Measurements from ENCODE around the gene GOLGA2. TPM values are rescaled to one million over a fixed set of nuclear protein-coding genes. Genes with fewer than 3 reads are reported as not detected.

The GOLGA2 gene
- total and polyA plus RNA-seq, 12 donors, result 35.8 to 221 (median 85.6) TPM

GRCh38 chr9:128292009-128292408 lies 16.2 kb upstream of the GOLGA2 start:
- Histone ChIP-seq H3K4me3 (no peak overlapping the region), H3K27me3 (no peaks in the 10 kb centered on the region), H3K27ac (no peak overlapping the region), H3K4me1 (replicated peaks in 1 of 2) (no peaks in the 10 kb centered on the region), H3K36me3 (replicated peaks in 1 of 2) (peaks cover 0 to 4% of the 10 kb centered on the region in 2 donors), H3K9me3 (replicated peaks in 1 of 3) (no peaks in the 10 kb centered on the region)
- WGBS, 4 donors, result 96 to 100% (median 96%) methylated on average over 3 of the region's 3 CpGs
- no peak for TF ChIP-seq POLR2A (IDR thresholded peaks at IDR 0.05)
- TF ChIP-seq, protein P1, sequence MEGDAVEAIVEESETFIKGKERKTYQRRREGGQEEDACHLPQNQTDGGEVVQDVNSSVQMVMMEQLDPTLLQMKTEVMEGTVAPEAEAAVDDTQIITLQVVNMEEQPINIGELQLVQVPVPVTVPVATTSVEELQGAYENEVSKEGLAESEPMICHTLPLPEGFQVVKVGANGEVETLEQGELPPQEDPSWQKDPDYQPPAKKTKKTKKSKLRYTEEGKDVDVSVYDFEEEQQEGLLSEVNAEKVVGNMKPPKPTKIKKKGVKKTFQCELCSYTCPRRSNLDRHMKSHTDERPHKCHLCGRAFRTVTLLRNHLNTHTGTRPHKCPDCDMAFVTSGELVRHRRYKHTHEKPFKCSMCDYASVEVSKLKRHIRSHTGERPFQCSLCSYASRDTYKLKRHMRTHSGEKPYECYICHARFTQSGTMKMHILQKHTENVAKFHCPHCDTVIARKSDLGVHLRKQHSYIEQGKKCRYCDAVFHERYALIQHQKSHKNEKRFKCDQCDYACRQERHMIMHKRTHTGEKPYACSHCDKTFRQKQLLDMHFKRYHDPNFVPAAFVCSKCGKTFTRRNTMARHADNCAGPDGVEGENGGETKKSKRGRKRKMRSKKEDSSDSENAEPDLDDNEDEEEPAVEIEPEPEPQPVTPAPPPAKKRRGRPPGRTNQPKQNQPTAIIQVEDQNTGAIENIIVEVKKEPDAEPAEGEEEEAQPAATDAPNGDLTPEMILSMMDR (IDR thresholded peaks at IDR 0.05), result no peak
- DNase-seq, result no peak
- intact Hi-C loops (cut with DNase I), result loop anchor here (5.0 to 10.0 kb wide), 2 partner anchors 50 to 53 kb away; partner anchors contain the start of gene SLC27A4 (in 2 of the 2)

DNA sequence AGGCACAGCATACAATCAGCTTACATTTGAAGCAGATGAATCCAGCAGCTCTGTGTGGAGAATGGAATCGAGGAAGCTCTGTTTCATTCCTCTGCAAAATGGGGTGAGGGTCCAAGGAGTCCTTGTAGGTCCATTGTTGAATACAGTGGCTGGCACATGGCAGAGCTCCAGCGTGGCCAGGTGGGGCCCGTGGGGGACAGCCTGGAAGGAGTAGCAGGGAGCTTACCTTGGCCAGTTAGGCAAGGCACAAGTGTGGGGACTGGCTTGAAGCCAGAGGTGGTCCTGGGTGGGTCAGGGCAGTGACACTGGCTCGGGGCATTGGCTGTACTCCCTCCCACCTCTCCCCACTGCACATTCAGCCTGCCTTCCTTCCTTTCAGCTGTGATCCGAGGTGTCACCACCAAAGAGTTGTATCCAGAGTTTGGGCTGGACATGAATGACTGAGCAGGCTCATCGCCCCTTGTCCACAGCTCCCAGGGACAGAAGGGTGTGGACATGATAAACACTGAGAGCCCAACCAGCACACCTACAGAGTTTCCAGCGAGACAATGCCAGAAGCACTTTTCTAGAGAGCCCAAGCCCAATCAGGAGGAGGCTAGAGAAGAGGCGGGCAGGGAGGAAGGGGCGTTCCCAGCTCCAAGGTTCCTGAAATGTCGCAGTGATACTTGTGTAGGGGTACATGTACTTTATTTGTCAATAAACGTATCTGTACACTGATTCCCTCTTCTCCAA lies 12.6 kb upstream of the GOLGA2 start:
- Histone ChIP-seq H3K36me3 (replicated peaks in 1 of 2) (peaks cover 0 to 19% of the 10 kb centered on the region in 2 donors), H3K4me1 (replicated peaks in 1 of 2) (no peaks in the 10 kb centered on the region), H3K9me3 (replicated peaks in 1 of 3) (no peaks in the 10 kb centered on the region), H3K27me3 (no peaks in the 10 kb centered on the region), H3K4me3 (no peak overlapping the region), H3K27ac (no peak overlapping the region)
- no peak for DNase-seq
- 87 to 92% (median 88%) methylated on average over 9 to 11 of the region's 11 CpGs for whole genome bisulfite sequencing, 4 donors
- intact Hi-C loops (cut with DNase I), result no loop called here
- TF ChIP-seq POLR2A (IDR thresholded peaks at IDR 0.05), result no peak
- TF ChIP-seq, protein P1 (IDR thresholded peaks at IDR 0.05), result no peak

DNA sequence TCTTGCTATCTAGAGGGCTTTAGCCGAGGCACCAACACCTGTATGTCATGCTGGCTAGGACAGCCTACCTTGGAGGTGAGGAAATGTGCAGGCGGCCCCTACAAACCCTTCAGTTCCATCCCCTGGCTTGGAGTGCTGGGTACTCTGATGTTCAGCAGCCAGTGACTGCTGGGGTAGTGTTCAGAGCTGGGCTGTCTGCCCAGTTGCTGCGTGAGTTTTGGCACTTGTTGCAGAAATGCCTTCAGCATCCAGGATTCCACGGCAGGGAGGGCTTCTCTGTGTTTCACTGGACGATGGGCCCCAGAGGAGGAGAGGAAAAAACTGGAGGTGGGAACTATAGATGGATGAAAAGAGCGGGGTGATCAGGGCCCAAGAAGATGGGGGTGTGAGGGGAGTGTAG lies 10.6 kb upstream of the GOLGA2 start:
- Histone ChIP-seq H3K27ac (no peak overlapping the region), H3K27me3 (no peaks in the 10 kb centered on the region), H3K4me1 (replicated peaks in 1 of 2) (no peaks in the 10 kb centered on the region), H3K36me3 (replicated peaks in 1 of 2) (peaks cover 0 to 19% of the 10 kb centered on the region in 2 donors), H3K9me3 (replicated peaks in 1 of 3) (no peaks in the 10 kb centered on the region), H3K4me3 (no peak overlapping the region)
- TF ChIP-seq, protein P1 (IDR thresholded peaks at IDR 0.05), result no peak
- no peak for TF ChIP-seq POLR2A (IDR thresholded peaks at IDR 0.05)
- WGBS, 4 donors, result 63 to 80% (median 70%) methylated on average over 4 to 6 of the region's 6 CpGs
- intact Hi-C loops (cut with DNase I), result no loop called here
- DNase-seq, result no peak

DNA sequence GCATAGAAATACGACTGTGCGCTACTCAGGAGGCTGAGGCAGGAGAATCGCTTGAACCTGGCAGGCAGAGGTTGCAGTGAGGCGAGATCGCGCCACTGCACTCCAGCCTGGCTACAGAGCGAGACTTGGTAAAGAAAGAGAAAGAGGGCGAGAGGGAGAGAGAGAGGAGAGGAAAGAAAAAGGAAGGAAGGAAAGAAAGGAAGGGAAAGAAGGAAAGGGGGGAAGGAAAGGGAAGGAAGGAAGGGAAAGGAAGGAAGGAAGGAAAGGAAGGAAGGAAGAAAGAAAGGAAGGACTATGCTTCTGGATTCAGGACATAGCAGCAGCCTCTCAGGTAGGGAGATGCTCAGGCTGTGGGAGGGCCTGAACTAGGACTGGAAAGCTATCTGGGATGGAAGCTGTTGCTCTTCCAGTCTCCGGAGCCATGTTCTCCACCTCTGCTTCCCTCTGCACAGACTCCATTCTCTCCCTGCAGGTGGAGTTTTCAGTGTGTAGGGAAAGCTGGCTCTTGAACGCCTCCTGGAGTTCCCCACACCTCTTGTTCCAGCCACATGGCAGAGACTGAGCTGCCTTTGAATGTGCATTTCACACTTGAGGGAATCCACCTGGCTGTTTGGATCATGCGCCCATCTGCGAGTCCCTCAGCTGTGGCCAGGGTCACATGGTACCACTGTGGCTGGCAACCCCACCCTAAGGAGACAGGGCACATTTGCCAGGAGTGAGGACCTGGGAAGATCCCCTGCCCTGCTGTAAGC lies 9.4 kb upstream of the GOLGA2 start:
- peaks cover 0 to 19% of the 10 kb centered on the region in 2 donors for H3K36me3 ChIP-seq (replicated peaks in 1 of 2)

More for the DNA sequence above, 9.4 kb upstream of the GOLGA2 start:
- H3K4me1 ChIP-seq (replicated peaks in 1 of 2), result no peaks in the 10 kb centered on the region
- no peak for DNase-seq
- H3K27me3 ChIP-seq, result no peaks in the 10 kb centered on the region
- H3K27ac ChIP-seq, result no peak overlapping the region
- H3K4me3 ChIP-seq, result no peak overlapping the region
- WGBS, 4 donors, result 90 to 97% (median 97%) methylated on average over 10 to 12 of the region's 12 CpGs
- H3K9me3 ChIP-seq (replicated peaks in 1 of 3), result no peaks in the 10 kb centered on the region
- intact Hi-C loops (cut with DNase I), result no loop called here
- TF ChIP-seq POLR2A (IDR thresholded peaks at IDR 0.05), result no peak
- TF ChIP-seq, protein P1 (IDR thresholded peaks at IDR 0.05), result no peak
